C4-2B (cell line): ENCODE data around the gene GRAMD4.

Experiments used
- ZFX ChIP-seq: fragments of 450-650 bp; IDR thresholded peaks from 2 replicates; pipeline ENCODE4 v1.6.1; 2017
- TF ChIP-seq, protein P1 (sequence below): fragments of 450-650 bp; conservative IDR thresholded peaks from 2 replicates; pipeline ENCODE4 v1.5.1; 2017; ENCODE audit warnings: mild to moderate bottlenecking

DNA sequence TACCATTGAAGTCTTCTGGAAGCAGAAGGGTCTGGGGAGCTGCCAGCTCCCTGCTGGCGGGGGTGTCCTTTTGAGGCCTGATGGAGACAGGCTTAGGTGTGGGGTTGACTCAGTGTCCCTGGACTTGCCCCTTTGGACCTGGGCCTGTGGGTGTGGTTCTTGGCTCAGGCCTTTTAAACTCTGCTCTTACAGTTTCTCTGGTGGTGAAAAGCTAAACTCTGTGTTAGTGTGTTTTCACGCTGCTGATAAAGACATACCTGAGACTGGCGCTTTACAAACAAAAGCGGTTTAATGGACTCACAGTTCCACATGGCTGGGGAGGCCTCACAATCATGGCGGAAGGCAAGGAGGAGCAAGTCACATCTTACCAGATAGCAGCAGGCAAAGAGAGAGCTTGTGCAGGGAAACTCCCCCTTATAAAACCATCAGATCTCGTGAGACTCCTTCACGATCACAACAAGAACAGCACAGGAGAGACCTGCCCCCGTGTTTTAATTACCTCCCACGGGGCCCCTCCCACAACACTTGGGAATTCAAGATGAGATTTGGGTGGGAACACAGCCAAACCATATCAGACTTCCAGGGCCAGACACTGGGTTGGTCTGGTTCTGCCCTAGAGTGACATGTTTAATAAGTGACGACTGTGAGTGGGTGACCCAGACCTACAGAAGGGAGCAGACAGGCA is 26.5 kb downstream of the GRAMD4 start:
- TF ChIP-seq, protein P1, sequence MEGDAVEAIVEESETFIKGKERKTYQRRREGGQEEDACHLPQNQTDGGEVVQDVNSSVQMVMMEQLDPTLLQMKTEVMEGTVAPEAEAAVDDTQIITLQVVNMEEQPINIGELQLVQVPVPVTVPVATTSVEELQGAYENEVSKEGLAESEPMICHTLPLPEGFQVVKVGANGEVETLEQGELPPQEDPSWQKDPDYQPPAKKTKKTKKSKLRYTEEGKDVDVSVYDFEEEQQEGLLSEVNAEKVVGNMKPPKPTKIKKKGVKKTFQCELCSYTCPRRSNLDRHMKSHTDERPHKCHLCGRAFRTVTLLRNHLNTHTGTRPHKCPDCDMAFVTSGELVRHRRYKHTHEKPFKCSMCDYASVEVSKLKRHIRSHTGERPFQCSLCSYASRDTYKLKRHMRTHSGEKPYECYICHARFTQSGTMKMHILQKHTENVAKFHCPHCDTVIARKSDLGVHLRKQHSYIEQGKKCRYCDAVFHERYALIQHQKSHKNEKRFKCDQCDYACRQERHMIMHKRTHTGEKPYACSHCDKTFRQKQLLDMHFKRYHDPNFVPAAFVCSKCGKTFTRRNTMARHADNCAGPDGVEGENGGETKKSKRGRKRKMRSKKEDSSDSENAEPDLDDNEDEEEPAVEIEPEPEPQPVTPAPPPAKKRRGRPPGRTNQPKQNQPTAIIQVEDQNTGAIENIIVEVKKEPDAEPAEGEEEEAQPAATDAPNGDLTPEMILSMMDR: no peak
- no peak for TF ChIP-seq ZFX
